Panc1 (cell line): ENCODE data around the gene CNGA3.

Experiments
- CTCF ChIP-seq: fragments of 450-650 bp; IDR thresholded peaks from 2 replicates; pipeline ENCODE4 v1.5.1; 2017; ENCODE audit warnings: mild to moderate bottlenecking
- POLR2AphosphoS5 ChIP-seq: IDR thresholded peaks from 2 replicates; pipeline ENCODE4 v1.6.1; 2012; ENCODE audit warnings: mild to moderate bottlenecking, low read depth, low read length, moderate library complexity

GRCh38 chr2:98372121-98372520, 25.9 kb downstream of the CNGA3 start:
- no peak for TF ChIP-seq CTCF
- TF ChIP-seq POLR2AphosphoS5 = no peak
